Cardiac muscle cell (in vitro differentiated cells and primary cell): ENCODE results near the gene ACER3. TPM values are rescaled to one million over a fixed set of nuclear protein-coding genes. Genes with fewer than 3 reads are reported as not detected.
"Not testable (repeated sequence)": the region's sequence is repeated elsewhere in the genome, so short reads cannot be mapped to it uniquely, and the experiment has no call there.

ENCODE experiments used
- DNase-seq, 2 donors: peaks; one replicate each; pipeline versions ENCODE4 v3.0.0 to v3.0.0-alpha.2; 2010 to 2017; ENCODE audit warnings: low read depth in 1 of 2, low spot score in 1 of 2
- H3K27ac ChIP-seq: fragments of 200-600 bp; sonication (generic); 2 replicates; pipeline ENCODE4 v1.5.1; 2016
- H3K27me3 ChIP-seq: fragments of 200-600 bp; sonication (generic); 2 replicates; pipeline ENCODE4 v1.6.0; 2016; ENCODE audit warnings: control low read depth
- H3K36me3 ChIP-seq: fragments of 200-600 bp; sonication (generic); 2 replicates; pipeline ENCODE4 v1.5.1; 2016; ENCODE audit warnings: control low read depth
- H3K4me1 ChIP-seq: fragments of 200-600 bp; sonication (generic); 2 replicates; pipeline ENCODE4 v1.8.1; 2017; ENCODE audit warnings: low read depth, mild to moderate bottlenecking, mixed run types
- H3K4me3 ChIP-seq: fragments of 200-600 bp; sonication (generic); 2 replicates; pipeline ENCODE4 v1.5.1; 2016; ENCODE audit warnings: mild to moderate bottlenecking
- H3K9me3 ChIP-seq: fragments of 200-600 bp; sonication (generic); 2 replicates; pipeline ENCODE4 v1.5.1; 2017; ENCODE audit warnings: low read depth, mild to moderate bottlenecking, control low read depth
- polyA plus RNA-seq: library from polyadenylated mRNA; unstranded; fragments of >200 nt; fragmentation: Nextera tagmentation; extraction: Ambion mirVana; gene quantifications from 2 replicates; pipeline ENCODE4 v1.2.1, GENCODE V29; 2016
- total RNA-seq: library from RNA; depleted of rRNA; stranded (reverse); fragments of >200 nt; gene quantifications from 2 replicates; pipeline ENCODE4 v1.2.3, GENCODE V29; 2016
- TF ChIP-seq, protein P1 (sequence below): IDR thresholded peaks from 2 replicates; pipeline ENCODE4 v1.5.1; 2012; ENCODE audit warnings: low read depth, mild to moderate bottlenecking, low read length

Gene ACER3
- total RNA-seq = 5.6 and 7.3 TPM in 2 replicates
- polyA plus RNA-seq = 9.8 and 13.4 TPM in 2 replicates

- peak; percentile 96 for DNase-seq
- no peaks in the 10 kb centered on the region for H3K36me3 ChIP-seq
- peak within 1 kb of the TSS; percentile 90 for H3K27ac ChIP-seq
- TF ChIP-seq, protein P1, sequence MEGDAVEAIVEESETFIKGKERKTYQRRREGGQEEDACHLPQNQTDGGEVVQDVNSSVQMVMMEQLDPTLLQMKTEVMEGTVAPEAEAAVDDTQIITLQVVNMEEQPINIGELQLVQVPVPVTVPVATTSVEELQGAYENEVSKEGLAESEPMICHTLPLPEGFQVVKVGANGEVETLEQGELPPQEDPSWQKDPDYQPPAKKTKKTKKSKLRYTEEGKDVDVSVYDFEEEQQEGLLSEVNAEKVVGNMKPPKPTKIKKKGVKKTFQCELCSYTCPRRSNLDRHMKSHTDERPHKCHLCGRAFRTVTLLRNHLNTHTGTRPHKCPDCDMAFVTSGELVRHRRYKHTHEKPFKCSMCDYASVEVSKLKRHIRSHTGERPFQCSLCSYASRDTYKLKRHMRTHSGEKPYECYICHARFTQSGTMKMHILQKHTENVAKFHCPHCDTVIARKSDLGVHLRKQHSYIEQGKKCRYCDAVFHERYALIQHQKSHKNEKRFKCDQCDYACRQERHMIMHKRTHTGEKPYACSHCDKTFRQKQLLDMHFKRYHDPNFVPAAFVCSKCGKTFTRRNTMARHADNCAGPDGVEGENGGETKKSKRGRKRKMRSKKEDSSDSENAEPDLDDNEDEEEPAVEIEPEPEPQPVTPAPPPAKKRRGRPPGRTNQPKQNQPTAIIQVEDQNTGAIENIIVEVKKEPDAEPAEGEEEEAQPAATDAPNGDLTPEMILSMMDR = peak; percentile 27
- H3K4me3 ChIP-seq = peak within 1 kb of the TSS; percentile 66
- H3K9me3 ChIP-seq = no peaks in the 10 kb centered on the region
- no peaks in the 10 kb centered on the region for H3K27me3 ChIP-seq
- H3K4me1 ChIP-seq = peaks cover 8% of the 10 kb centered on the region
These were observed at the start of gene ACER3 for GRCh38 chr11:76860539-76861475. Gene ACER3, plus strand, starts transcription at chr11:76860918. Its CDS starts 59 bp downstream, at chr11:76860977.

- Histone ChIP-seq H3K27me3 (no peaks in the 10 kb centered on the region), H3K27ac (no peak overlapping the region), H3K9me3 (no peaks in the 10 kb centered on the region), H3K4me1 (no peaks in the 10 kb centered on the region), H3K4me3 (no peak overlapping the region), H3K36me3 (no peaks in the 10 kb centered on the region)
- DNase-seq = no peak
- TF ChIP-seq, protein P1 = no peak
These were observed 49.5 kb upstream of the ACER3 start for GRCh38 chr11:76811259-76811658.

DNA sequence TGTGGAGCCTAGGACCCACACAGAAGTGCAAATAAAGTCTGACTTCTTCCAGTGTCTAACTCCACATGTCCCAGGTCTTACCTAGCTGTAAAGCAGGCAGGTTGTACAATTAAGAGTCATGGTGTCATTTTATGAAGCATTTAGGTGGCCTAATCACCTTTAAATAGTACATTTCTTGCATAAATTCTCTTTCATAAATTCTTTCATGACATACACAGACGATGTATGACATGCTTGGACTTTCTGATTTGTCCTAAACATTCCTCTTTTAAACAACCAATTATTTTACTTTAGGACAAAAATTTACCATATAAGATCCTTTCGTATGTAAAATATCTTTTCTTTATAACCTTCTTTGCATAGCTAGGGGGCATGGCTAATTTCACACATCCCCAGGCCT, 46.3 kb upstream of the ACER3 start:
- Histone ChIP-seq H3K9me3 (no peaks in the 10 kb centered on the region), H3K27me3 (no peaks in the 10 kb centered on the region), H3K27ac (no peak overlapping the region), H3K4me3 (no peak overlapping the region), H3K36me3 (no peaks in the 10 kb centered on the region), H3K4me1 (no peaks in the 10 kb centered on the region)
- no peak for DNase-seq
- TF ChIP-seq, protein P1 = no peak

DNA sequence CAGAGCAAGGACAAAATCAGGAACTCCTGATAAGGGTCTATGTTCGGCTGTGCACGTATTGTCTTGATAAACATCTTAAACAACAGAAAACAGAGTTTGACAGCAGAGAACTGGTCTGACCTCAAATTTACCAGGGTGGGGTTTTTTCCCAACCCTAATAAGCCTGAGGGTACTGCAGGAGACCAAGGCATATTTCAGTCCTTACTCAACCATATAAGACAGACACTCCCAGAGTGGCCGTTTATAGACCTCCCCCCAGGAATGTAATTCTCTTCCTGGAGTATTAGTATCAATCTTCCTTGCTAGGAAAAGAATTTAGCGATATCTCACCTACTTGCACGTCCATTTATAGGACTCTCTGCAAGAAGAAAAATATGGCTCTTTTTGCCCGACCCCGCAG, 45.0 kb upstream of the ACER3 start:
- not testable (repeated sequence) for H3K9me3 ChIP-seq, H3K4me1 ChIP-seq, H3K4me3 ChIP-seq, DNase-seq, H3K27me3 ChIP-seq, H3K27ac ChIP-seq, H3K36me3 ChIP-seq

DNA sequence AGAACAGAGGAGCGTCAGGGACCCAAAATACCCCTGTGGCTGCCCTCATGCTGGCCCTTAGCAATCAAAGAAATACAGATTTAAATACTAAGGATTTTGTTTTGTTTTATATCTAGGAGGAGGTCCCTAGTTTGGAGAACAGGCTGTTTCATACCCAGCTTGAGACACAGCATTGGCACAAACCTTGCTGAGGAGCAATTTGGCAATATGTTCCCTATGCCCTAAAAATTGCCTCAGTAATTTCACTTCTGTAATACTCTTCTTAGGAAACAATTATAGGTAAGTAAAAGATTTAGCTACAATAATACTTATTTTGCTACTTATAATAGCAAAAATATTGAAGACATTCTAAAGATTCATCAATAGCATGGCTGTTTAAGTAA, 40.5 kb upstream of the ACER3 start:
- no peak overlapping the region for H3K27ac ChIP-seq
- no peaks in the 10 kb centered on the region for H3K9me3 ChIP-seq
- H3K36me3 ChIP-seq = no peaks in the 10 kb centered on the region
- TF ChIP-seq, protein P1 = no peak
- no peak overlapping the region for H3K4me3 ChIP-seq
- no peaks in the 10 kb centered on the region for H3K4me1 ChIP-seq
- no peaks in the 10 kb centered on the region for H3K27me3 ChIP-seq
- no peak for DNase-seq

DNA sequence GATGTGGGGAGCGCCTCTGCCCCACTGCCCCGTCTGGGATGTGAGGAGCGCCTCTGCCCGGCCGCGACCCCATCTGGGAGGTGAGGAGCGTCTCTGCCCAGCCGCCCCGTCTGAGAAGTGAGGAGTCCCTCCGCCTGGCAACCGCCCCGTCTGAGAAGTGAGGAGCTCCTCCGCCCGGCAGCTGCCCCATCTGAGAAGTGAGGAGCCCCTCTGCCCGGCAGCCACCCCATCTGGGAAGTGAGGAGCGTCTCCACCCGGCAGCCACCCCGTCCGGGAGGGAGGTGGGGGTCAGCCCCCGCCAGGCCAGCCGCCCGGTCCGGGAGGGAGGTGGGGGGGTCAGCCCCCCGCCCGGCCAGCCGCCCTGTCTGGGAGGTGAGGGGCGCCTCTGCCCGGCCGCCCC, 39.3 kb upstream of the ACER3 start:
- H3K27ac ChIP-seq, H3K36me3 ChIP-seq, H3K4me3 ChIP-seq, H3K4me1 ChIP-seq, DNase-seq, H3K27me3 ChIP-seq, H3K9me3 ChIP-seq: not testable (repeated sequence)
